GM20000 (cell line): Measurements from ENCODE around the gene LMX1B.

Experiments used
- DNase-seq: peaks from one replicate; pipeline ENCODE4 v3.0.0; 2012; ENCODE audit warnings: low spot score
- CTCF ChIP-seq: IDR thresholded peaks from 2 replicates; pipeline ENCODE4 v1.5.1; 2012; ENCODE audit warnings: mild to moderate bottlenecking, control low read depth; ENCODE audit errors: extremely low read depth, missing control alignments

LMX1B gene

GRCh38 chr9:126619361-126620135, 5.8 kb downstream of the LMX1B start:
- no peak for TF ChIP-seq CTCF

GRCh38 chr9:126620478-126620877, 6.8 kb downstream of the LMX1B start:
- no peak for DNase-seq
- TF ChIP-seq CTCF: no peak

More at GRCh38 chr9:126619361-126620135, 5.8 kb downstream of the LMX1B start:
- no peak for DNase-seq

GRCh38 chr9:126621061-126621918, 7.6 kb downstream of the LMX1B start:
- no peak for TF ChIP-seq CTCF
- DNase-seq: no peak

GRCh38 chr9:126621919-126622735, 8.4 kb downstream of the LMX1B start:
- DNase-seq: no peak
- no peak for TF ChIP-seq CTCF

GRCh38 chr9:126623314-126623666, 9.6 kb downstream of the LMX1B start:
- DNase-seq: no peak
- TF ChIP-seq CTCF: no peak

- no peak for DNase-seq
These were observed 10.1 kb downstream of the LMX1B start for GRCh38 chr9:126623667-126624478.

More at GRCh38 chr9:126623667-126624478, 10.1 kb downstream of the LMX1B start:
- TF ChIP-seq CTCF: no peak
